ENCODE measurements around the gene MCF2L2.

MCF2L2 gene

GRCh38 chr3:183329543-183329942 is 98.9 kb downstream of the MCF2L2 start (continued):
- TF ChIP-seq BCL11A (tag by site-specific recombination; IDR thresholded peaks at IDR 0.05; ENCODE audit: low read depth) (no peak), ZNF221 (tag by site-specific recombination; IDR thresholded peaks at IDR 0.05; ENCODE audit: borderline replicate concordance) (no peak), SP7 (tag by site-specific recombination; IDR thresholded peaks at IDR 0.05) (no peak), PRDM10 (tag by site-specific recombination; IDR thresholded peaks at IDR 0.05) (no peak)

GRCh38 chr3:183328823-183329222 is 99.6 kb downstream of the MCF2L2 start:
- no peaks in the 10 kb centered on the region for H3K4me1 ChIP-seq (ENCODE audit: control insufficient read depth, insufficient read depth, low read length)
- ChIA-PET CTCF (no interaction called here), POLR2A (no interaction called here)
- H3K9me3 ChIP-seq (ENCODE audit: control insufficient read depth, insufficient read depth, low read depth, low read length) = no peaks in the 10 kb centered on the region
- no peak overlapping the region for H3K4me3 ChIP-seq (ENCODE audit: low read depth, low read length)
- no peak overlapping the region for H3K27ac ChIP-seq (ENCODE audit: extremely low read depth, low read depth, low read length)
- H3K36me3 ChIP-seq (ENCODE audit: control insufficient read depth in 2 of 2, insufficient read depth in 1 of 2, low read length in 2 of 2) = no peaks in the 10 kb centered on the region
- TF ChIP-seq BCL6B (tag by site-specific recombination; IDR thresholded peaks at IDR 0.05) (no peak), ZNF18 (tag by site-specific recombination; IDR thresholded peaks at IDR 0.05) (no peak), ZNF2 (tag by site-specific recombination; IDR thresholded peaks at IDR 0.05) (no peak), ZNF202 (tag by site-specific recombination; IDR thresholded peaks at IDR 0.05; ENCODE audit: borderline replicate concordance) (no peak), ZBTB11 (tag by site-specific recombination; conservative IDR thresholded peaks at IDR 0.05; ENCODE audit: low read depth) (no peak), ZNF24 (tag by site-specific recombination; IDR thresholded peaks at IDR 0.05) (no peak), EGR2 (tag by site-specific recombination; IDR thresholded peaks at IDR 0.05; ENCODE audit: low read depth) (no peak), SCRT1 (tag by site-specific recombination; IDR thresholded peaks at IDR 0.05; ENCODE audit: borderline replicate concordance) (no peak), ZFP69B (tag by site-specific recombination; IDR thresholded peaks at IDR 0.05) (no peak), ZNF692 (tag by site-specific recombination; IDR thresholded peaks at IDR 0.05) (no peak), ZNF561 (tag by site-specific recombination; IDR thresholded peaks at IDR 0.05; ENCODE audit: borderline replicate concordance) (no peak), ZNF549 (tag by site-specific recombination; IDR thresholded peaks at IDR 0.05) (no peak), ZNF148 (tag by site-specific recombination; IDR thresholded peaks at IDR 0.05; ENCODE audit: borderline replicate concordance) (no peak), YY2 (tag by site-specific recombination; IDR thresholded peaks at IDR 0.05) (no peak), ZNF513 (tag by site-specific recombination; IDR thresholded peaks at IDR 0.05) (no peak), SP7 (tag by site-specific recombination; IDR thresholded peaks at IDR 0.05) (no peak), ZBTB20 (tag by site-specific recombination; IDR thresholded peaks at IDR 0.05) (no peak), BCL11A (tag by site-specific recombination; IDR thresholded peaks at IDR 0.05; ENCODE audit: low read depth) (no peak)
